Type B pancreatic cell (in vitro differentiated cells): ENCODE results near the gene CCL14. TPM values are rescaled to one million over a fixed set of nuclear protein-coding genes. Genes with fewer than 3 reads are reported as not detected.
"Not testable (repeated sequence)": the region's sequence is repeated elsewhere in the genome, so short reads cannot be mapped to it uniquely, and the experiment has no call there.

Experiments used
- DNase-seq: peaks from one replicate; pipeline ENCODE4 v3.0.0; 2021; ENCODE audit warnings: mixed read lengths; ENCODE audit not compliant: unreplicated experiment; ENCODE audit errors: extremely low spot score
- H3K27ac Mint-ChIP-seq: 2 replicates; pipeline ENCODE4 v1.8.0; 2021; ENCODE audit warnings: mild to moderate bottlenecking, mixed read lengths
- H3K27me3 Mint-ChIP-seq: 2 replicates; pipeline ENCODE4 v1.8.0; 2021; ENCODE audit warnings: mixed read lengths
- H3K36me3 Mint-ChIP-seq: 2 replicates; pipeline ENCODE4 v1.8.0; 2021; ENCODE audit warnings: mixed read lengths
- H3K4me1 Mint-ChIP-seq: one replicate; pipeline ENCODE4 v1.8.0; 2021; ENCODE audit warnings: mixed read lengths; ENCODE audit not compliant: unreplicated experiment
- H3K4me3 Mint-ChIP-seq: 2 replicates; pipeline ENCODE4 v1.8.0; 2021; ENCODE audit warnings: mild to moderate bottlenecking, mixed read lengths
- H3K9me3 Mint-ChIP-seq: 2 replicates; pipeline ENCODE4 v1.8.0; 2021; ENCODE audit warnings: mixed read lengths
- total RNA-seq: library from RNA; stranded (reverse); gene quantifications from 2 replicates; pipeline ENCODE4 v1.2.1, GENCODE V29; 2021; ENCODE audit warnings: low replicate concordance
- TF ChIP-seq, protein P1 (sequence below): fragments of 200-600 bp; sonication (generic); conservative IDR thresholded peaks from 2 replicates; pipeline ENCODE4 v1.5.0; 2021; ENCODE audit warnings: antibody characterized with exemption, mild to moderate bottlenecking

The CCL14 gene
- total RNA-seq, 1 donor from 2014 or later = not detected

DNA sequence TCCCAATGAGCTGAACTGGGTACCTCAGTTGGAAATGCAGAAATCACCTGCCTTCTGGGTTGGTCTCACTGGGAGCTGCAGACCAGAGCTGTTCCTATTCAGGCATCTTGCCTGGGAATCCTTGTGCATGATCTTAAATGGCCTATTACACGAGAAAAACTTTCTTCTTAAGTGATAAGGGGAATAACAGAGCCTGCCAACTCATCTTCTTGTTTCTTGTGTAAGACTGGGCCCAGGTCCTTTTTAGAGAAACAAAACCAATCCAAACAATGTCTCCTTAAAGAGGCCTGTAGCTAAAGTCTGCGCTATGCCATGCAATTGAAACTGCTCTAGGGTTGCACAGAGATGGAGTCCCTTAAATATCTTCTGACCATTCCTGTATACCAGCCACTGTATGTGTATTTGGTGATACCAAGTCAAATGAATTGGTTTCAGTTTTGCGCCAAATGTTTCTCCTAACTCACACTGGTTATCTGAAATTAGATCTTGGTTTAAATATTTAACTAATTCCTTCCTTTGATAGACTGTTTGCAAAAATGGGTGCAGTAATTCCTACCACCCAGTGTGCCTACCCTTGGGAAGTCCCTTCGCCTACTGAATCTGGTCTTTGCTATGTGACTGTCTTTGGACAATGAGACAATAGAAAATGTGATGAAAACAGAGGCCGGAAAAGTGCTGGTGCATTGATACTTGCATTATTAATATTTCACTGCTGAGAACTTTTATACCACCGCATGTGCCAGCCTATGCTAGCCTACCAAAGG lies 37.8 kb upstream of the CCL14 start:
- no peak for DNase-seq
- no peaks in the 10 kb centered on the region for H3K36me3 Mint-ChIP-seq

DNA sequence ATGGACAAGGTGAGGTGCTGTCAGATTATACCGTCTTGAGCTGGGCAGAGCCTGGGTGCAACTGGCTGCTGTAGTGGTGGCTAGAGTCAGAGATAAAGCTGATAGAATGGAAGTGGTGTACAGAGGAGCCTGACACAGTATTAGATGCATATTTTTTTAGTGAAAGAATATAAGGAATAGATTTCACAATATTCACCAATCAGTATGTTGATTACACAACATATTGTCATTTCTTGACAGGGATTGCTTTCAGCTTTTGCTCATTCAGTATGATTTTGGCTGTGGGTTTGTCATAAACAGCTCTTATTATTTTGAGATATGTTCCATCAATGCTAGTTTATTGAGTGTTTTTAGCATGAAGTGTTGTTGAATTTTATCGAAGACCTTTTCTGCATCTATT lies 32.9 kb upstream of the CCL14 start:
- Mint-ChIP-seq H3K9me3 (no peaks in the 10 kb centered on the region), H3K4me1 (no peaks in the 10 kb centered on the region), H3K27me3 (peaks cover 36% of the 10 kb centered on the region), H3K4me3 (no peak overlapping the region), H3K36me3 (no peaks in the 10 kb centered on the region), H3K27ac (no peak overlapping the region)
- no peak for DNase-seq
- TF ChIP-seq, protein P1, sequence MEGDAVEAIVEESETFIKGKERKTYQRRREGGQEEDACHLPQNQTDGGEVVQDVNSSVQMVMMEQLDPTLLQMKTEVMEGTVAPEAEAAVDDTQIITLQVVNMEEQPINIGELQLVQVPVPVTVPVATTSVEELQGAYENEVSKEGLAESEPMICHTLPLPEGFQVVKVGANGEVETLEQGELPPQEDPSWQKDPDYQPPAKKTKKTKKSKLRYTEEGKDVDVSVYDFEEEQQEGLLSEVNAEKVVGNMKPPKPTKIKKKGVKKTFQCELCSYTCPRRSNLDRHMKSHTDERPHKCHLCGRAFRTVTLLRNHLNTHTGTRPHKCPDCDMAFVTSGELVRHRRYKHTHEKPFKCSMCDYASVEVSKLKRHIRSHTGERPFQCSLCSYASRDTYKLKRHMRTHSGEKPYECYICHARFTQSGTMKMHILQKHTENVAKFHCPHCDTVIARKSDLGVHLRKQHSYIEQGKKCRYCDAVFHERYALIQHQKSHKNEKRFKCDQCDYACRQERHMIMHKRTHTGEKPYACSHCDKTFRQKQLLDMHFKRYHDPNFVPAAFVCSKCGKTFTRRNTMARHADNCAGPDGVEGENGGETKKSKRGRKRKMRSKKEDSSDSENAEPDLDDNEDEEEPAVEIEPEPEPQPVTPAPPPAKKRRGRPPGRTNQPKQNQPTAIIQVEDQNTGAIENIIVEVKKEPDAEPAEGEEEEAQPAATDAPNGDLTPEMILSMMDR = no peak

More for the DNA sequence above, 37.8 kb upstream of the CCL14 start:
- Mint-ChIP-seq H3K27ac (no peak overlapping the region), H3K4me3 (no peak overlapping the region), H3K4me1 (no peaks in the 10 kb centered on the region), H3K27me3 (peaks cover 32% of the 10 kb centered on the region), H3K9me3 (no peaks in the 10 kb centered on the region)
- TF ChIP-seq, protein P1 = no peak

DNA sequence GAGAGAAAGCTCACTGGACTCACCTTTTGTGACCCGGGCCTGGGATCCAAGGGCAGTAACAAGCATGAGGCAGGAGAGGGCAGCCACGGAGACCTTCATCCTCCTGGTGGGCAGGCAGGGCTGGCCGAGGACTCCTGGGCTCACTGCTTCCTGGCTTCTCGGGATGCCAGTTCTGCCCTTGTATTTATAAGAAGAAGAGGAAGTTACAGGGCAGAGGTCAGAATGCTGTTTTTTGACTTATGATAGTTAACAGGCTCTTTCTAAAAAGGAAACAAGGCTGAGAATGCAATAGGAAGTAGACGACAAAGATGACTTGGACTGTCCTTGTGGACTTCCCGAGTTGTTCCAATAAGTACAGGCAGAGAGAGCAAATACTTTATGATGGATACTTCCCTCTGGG lies 31.3 kb upstream of the CCL14 start, which contains the start of gene CCL23:
CCL23 (minus strand) TSS at position 174 of the 400 bp plus-strand sequence; CDS start at position 99, 75 bp downstream.
- DNase-seq = no peak
- TF ChIP-seq, protein P1 = no peak
- no peaks in the 10 kb centered on the region for H3K36me3 Mint-ChIP-seq
- H3K9me3 Mint-ChIP-seq = no peaks in the 10 kb centered on the region
- no peaks in the 10 kb centered on the region for H3K4me1 Mint-ChIP-seq
- no peak within 1 kb of the TSS for H3K4me3 Mint-ChIP-seq
- H3K27me3 Mint-ChIP-seq = peaks cover 42% of the 10 kb centered on the region
- H3K27ac Mint-ChIP-seq = no peak within 1 kb of the TSS

DNA sequence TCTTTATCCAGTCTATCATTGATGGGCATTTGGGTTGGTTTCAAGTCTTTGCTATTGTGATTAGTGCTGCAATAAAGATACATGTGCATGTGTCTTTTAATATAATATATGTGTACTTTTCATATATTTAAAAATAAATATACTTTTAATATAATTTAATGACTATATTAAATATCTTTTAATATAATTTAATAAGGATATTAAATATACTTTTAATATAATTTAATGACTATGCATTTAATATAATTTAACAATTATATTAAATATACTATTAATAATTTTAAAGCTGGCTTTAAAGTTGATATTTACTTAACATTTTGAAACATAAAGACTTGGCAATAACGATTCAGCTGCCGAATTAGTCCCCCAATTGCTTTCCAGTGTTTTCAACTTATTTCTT lies 30.0 kb upstream of the CCL14 start:
- peaks cover 4% of the 10 kb centered on the region for H3K9me3 Mint-ChIP-seq
- H3K27me3 Mint-ChIP-seq = peaks cover 35% of the 10 kb centered on the region

DNA sequence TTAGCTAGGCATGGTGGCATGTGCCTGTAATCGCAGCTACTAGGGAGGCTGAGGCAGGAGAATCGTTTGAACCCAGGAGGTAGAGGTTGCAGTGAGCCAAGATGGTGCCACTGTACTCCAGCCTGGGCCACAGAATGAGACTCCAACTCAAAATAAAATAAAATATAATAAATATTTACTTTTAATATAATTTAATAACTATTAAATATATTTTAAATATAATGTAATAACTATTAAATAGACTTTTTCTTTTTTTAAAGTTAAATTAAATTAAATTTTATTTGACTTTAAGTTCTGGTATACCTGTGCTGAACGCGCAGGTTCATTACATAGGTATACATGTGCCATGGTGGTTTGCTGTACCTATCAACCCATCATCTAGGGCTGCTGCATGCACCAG lies 29.4 kb upstream of the CCL14 start:
- not testable (repeated sequence) for H3K9me3 Mint-ChIP-seq, H3K36me3 Mint-ChIP-seq, H3K27ac Mint-ChIP-seq, H3K4me1 Mint-ChIP-seq, H3K4me3 Mint-ChIP-seq, DNase-seq
- H3K27me3 Mint-ChIP-seq = peaks cover 29% of the 10 kb centered on the region

More for the DNA sequence above, 30.0 kb upstream of the CCL14 start:
- TF ChIP-seq, protein P1 = no peak
- DNase-seq = no peak
- Mint-ChIP-seq H3K4me1 (no peaks in the 10 kb centered on the region), H3K36me3 (no peaks in the 10 kb centered on the region), H3K27ac (no peak overlapping the region), H3K4me3 (no peak overlapping the region)

DNA sequence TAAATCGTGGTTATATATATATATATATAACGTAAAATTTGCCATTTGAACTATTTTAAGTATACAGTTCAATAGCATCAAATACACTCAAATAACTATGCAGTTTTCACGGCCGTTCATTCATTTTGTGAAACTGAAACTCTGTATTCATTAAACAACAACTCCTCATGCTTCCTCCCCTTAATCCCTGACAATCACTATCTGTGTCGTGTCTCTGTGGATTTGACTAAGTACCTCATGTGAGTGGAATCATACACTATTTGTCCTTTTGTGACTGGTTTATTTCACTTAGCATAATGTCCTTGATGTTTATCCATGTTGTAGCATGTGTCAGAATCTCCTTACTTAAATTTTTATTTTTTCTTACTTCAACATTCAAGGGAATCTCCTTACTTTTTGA lies 28.4 kb upstream of the CCL14 start:
- Mint-ChIP-seq H3K27me3 (peaks cover 22% of the 10 kb centered on the region), H3K9me3 (peaks cover 4% of the 10 kb centered on the region)

More for the DNA sequence above, 28.4 kb upstream of the CCL14 start:
- no peak overlapping the region for H3K27ac Mint-ChIP-seq
- DNase-seq = no peak
- H3K36me3 Mint-ChIP-seq = no peaks in the 10 kb centered on the region
- TF ChIP-seq, protein P1 = no peak
- H3K4me1 Mint-ChIP-seq = no peaks in the 10 kb centered on the region
- H3K4me3 Mint-ChIP-seq = no peak overlapping the region
